HUDEP-2 (cell line): ENCODE measurements around the gene ERBB4.
"Not testable (repeated sequence)": the region's sequence is repeated elsewhere in the genome, so short reads cannot be mapped to it uniquely, and the experiment has no call there.

Experiments
- DNase-seq, 76 experiments: peaks; one replicate each; lab custom pipeline; 2025; ENCODE audit not compliant: unreplicated experiment in 76 of 76; lab: John Stamatoyannopoulos, UW

ERBB4 gene

DNA sequence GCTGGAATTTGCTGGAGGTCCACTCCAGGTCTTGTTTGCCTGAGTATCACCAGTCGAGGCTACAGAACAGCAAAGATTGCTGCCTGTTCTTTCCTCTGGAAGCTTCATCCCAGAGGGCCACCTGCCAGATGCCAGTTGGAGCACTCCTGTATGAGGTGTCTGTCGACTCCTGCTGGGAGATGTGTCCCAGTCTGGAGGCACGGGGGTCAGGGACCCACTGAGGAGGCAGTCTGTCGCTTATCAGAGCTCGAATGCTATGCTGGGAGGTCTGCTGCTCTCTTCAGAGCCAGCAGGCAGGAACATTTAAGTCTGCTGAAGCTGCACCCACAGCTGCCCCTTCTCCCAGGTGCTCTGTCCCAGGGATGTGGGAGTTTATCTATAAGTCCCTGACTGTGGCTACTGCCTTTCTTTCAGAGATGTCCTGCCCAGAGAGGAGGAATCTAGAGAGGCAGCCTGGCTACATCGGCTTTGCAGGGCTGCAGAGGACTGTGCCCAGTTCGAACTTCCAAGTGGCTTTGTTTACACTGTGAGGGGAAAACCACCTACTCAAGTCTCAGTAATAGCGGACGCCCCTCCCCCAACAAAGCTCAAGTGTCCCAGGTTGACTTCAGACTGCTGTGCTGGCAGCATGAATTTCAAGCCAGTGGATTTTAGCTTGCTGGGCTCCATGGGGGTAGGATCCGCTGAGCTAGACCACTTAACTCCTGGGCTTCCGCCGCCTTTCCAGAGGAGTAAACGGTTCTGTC, 301.1 kb downstream of the ERBB4 start:
- no peak for DNase-seq

DNA sequence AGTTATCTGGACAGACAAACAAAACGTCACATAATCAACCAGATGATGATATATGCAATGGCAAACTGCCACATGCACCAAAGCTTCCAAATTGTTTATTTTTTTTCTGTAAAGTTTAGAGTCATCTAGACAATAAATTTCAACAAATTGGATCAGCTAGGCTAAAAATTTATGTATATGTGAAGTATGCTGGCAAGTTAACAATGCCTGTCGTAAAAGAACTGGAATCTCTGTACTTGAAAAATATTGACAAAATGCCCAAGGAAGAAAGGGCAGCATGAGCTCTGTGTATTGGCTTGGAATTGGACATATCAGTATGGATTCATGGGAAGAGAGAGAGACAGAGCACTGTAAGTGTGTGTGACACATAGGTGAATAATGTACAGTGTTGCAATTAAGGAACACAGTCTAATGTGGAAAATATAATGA, 309.8 kb downstream of the ERBB4 start:
- no peak for DNase-seq

DNA sequence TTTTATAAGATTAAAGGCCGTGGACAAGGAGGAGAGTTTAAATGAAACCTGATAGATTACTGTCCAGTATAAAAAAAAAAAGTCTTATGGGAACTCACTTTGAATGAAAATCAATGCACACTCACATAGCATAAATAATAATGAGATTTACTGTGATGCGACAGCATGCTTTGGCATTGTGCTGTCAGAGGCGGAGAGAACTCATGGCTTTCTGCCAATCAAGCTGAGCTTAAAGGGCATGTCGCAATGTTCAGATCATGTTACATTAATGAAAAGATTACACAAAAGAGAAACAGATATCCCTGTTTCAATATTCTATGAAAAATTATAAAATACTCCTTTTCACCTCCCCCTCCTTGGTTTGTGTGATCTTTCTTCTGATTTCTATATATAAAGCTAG, 310.8 kb downstream of the ERBB4 start:
- peak in 3 of 76 experiments; percentile 2 to 34 (median 14) for DNase-seq

DNA sequence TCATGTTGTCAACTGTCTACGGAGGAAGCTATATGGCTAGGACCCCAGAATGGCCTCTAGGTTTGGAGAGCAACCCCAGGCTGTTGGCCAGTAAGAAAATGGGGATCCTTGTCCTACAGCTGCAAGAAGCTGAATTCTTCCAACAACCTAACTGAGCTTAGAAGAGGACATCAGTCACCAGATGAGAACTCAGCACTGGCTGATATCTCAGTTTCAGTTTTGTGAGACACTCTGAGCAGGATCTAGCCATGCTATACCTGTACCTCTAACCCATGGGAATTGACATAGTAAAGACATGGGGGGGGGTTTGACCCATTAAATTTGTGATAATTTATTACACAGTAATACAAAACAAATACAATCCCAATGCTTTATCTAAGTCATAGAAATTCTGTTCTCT, 312.5 kb downstream of the ERBB4 start:
- no peak for DNase-seq

DNA sequence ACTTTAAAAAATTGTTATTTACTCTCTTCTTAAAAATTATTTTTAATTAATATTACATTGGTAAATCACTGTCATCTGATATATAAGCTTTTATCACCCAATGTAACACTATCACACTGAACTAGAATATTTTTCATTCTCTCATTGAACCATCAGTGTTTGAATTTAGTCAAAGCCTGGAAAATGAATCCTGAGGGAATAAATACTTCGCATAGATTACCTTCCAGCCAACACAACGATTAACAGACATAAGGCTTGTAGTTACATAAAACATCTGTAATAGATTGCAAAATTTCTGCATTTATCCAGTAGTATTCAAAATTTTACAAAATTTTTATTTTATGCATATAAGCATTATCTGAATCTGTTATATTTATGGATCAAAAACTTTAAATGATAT, 314.9 kb downstream of the ERBB4 start:
- DNase-seq = no peak

DNA sequence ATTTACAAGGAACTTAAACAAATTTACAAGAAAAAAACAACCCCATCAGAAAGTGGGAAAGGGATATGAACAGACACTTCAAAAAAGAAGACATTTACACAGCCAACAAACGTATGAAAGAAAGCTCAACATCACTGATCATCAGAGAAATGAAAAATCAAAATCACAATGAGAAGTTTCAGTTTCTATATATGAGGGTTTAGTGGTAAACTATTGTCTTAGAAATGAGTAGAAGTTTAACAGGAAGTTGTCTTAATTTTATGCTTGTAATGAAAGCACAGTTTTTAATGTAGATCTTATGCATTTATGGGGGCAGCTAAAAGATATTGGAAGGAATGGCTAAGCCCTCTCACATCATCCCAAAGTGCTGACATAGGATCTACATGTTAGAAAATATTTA, 325.4 kb downstream of the ERBB4 start:
- no peak for DNase-seq

DNA sequence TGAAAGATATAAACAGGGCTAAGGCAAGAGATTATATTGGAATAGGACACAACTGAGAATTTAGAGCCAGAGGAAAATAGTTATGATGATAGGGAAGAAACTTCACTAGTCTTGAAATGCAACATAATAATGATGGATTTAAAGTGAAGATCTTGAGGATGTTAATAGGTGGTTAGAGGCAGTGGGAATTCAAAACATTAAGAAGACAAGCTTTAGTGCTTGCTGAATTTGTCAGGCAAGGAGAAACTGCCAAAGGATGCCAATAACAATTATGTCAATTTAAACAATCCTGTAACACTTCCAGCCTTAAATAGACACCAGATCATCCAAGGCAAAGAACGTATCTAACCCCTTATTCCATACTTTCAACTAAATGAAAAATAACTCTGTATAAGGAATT, 330.1 kb downstream of the ERBB4 start:
- no peak for DNase-seq

DNA sequence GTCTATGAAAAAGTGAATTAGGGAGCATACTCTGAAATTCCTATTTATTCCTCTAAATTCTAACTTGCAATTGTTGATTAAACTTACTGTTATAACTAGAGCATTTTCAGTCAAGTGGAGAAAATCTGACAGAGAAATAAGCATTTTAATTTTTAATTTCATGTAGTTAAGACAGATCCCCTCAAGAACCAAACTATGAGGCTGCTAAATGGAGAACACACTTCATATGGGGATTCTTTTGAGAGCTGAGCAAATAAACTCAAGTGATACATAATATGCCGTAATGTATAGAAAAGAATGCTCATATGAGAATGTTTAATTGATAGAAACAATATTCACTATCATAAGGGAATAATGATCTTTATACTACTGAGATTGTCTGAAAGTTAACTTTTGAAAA, 340.8 kb downstream of the ERBB4 start:
- no peak for DNase-seq

DNA sequence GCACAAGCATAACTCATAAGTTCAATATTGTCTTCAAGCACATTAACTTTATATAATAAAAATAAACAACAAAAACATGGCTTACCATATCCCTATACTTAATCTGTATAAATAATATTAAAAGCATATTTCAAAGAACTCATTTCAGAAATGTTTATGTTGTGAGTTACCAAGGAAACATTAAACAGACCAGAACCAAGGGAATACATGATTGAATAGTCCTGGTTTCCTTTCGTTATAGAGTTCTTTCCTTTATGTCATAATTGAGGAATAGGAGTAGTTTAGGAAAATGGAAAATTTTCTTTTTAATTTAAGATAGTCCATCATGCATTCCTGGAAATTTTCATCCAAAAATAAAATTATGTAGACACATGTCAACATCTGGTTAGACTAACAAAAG, 343.0 kb downstream of the ERBB4 start:
- DNase-seq = no peak

DNA sequence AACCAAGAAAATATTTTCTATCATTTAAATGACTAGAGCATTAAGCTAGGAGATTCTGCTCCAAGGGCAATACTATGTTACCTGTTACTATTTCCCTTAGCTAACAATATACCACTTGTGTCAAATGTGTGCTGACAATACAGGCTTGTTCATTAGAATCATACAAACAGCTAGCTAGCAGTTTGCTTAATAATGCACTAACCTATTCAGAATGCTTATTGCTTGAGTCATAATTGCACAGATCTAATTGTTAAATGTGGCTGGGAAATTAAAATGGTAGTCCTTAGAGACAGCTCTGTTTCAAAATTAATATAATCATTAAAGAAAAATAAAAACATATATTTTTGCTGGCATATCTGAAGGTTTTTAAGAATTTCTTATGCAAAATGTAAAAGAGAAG, 344.2 kb downstream of the ERBB4 start:
- no peak for DNase-seq

DNA sequence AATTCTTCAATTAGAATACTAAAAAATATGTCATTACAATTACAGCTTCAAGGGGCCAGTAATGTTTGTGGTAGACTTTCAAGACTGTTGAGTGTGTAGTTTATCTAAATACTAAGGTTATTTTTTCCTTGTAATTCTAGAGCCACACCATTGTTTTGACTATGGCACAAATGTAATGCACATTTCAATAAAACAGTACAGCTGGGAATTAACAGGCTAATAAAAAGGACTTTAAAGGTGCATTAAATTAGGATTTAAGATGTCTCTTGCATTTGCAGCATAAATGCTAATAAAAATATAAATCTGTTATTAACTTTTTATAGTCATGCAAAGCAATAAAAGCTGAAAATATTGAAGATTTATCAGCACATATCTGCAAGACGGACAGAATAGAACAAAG, 344.8 kb downstream of the ERBB4 start:
- no peak for DNase-seq

DNA sequence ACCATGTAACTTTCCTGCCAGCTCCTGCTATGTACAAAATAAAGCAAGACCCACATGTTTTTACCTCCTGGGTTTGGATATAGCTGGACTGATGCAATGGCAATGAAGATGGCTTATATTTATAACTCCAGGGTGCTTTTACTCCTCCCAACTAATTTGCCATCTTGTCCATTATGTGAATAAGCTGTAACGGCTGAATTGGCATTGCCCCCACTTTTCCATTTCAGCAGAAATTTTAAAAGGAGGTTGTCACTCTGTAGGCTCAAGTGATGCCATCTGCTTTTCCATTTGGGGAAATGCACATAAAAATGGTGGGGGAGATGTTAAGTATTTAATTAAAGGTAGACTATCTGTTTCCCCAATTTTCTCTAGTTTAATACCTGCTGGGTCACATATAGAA, 345.5 kb downstream of the ERBB4 start:
- no peak for DNase-seq

DNA sequence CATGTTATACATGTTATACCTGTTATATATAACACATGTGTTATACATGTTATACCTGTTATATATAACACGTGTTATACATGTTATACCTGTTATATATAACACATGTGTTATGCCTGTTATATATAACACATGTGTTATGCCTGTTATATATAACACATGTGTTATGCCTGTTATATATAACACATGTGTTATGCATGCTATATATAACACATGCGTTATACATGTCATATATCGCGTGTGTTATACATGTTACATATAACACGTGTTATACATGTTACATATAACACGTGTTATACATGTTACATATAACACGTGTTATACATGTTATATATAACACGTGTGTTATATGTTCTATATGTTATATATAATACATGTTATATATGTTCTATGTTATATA, 347.2 kb downstream of the ERBB4 start:
- DNase-seq = not testable (repeated sequence)

DNA sequence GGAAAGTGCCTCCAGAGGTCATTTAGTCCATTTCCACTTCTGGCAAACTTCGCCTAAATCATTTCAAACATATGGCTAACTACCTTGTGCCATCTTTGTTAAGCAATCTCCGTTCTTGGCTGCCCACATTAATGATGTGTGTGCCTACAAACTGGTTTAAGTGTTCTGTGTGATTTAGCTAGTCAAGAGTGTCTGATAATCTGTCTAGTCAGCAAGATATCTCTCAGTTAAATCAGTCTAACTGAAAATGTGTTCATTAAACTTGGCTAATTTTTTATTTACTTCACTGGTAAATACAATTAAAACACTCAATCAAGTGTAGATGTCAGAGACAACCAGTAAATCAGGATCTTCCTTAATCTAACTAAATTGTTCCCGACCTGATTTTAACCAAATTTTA, 352.4 kb downstream of the ERBB4 start:
- no peak for DNase-seq

DNA sequence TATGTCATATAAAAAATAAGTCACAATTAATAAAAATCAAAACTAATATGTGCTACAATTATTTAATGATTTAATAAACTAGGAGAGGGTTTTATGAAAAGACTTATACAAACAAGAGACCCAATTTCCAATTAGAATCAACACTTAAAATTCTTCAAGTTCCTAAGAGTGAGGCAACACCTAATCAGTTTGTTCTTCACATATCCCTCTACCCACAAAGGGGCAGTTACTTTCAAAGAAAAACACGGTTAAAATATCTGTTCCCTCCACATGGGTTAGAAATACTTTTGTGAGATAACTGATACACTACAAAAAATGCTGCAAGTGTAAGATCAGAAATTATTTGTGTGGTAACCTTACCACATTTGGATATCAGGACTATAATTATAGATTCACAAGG, 357.0 kb downstream of the ERBB4 start:
- DNase-seq = no peak

DNA sequence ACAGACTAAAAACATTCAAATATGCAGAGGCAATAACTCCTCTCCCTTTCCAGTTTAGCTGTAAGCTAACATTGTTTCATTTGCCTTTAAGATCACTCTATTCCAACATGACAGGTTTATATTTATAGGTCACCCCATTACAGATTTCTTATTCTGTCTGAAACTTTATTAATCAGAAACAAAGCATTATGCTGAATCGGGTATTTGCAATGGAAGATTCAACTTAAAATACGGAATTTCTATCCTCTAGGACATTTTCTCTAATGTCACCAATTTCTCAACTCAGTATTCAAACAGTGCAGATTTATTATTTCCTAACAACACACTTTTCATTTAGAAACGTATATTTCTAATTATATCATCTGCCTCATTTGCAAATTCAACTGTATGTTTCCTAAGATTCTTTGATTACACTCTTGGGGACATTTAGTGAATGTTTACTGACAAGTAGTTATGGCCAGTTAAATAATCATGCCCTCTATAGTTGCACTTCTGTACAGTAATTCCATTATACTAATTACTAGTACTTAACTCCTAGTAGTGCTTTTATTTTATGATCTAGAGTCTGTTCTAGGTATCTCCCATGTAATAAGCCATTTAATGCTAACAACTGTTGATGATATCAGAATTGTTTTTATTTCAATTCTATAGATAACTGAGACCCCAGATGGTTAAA, 358.1 kb downstream of the ERBB4 start:
- no peak for DNase-seq

DNA sequence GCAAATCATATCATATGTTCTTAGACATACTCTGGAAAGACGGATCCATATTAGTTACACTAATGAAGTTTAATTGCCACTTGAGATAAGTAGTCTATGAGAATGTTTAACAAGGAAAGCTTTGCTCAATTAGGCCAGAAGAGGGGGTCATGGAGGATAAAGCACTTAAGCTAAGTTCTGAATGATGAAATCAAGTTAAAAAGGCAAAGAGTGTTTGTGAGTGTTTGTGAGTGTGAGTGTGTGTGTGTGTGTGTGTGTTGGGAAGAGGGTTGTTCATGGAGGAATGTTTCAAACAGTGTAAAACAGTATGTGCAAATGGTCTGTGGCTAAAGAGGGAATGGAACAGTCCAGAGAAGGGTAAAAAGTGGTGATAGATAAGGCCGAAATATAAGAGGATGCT, 360.9 kb downstream of the ERBB4 start:
- no peak for DNase-seq

DNA sequence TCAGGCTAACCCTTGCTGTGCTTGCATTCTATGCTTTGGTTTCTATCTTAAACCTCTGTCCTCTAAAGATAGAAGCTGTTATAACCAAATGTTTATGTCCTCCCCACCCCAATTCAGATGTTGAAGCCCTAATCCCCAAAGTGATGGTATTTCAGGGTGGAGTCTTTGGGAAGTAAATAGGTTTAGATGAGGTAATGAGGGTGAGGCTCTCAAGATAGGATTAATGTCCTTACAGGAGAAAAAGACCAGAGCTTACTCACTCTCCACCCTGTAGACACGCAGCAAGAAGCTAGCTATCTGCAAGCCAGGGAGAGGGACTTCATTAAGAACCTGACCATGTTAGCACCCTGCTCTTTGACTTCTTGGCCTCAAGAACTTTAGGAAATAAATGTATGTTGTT, 362.5 kb downstream of the ERBB4 start:
- DNase-seq = no peak

DNA sequence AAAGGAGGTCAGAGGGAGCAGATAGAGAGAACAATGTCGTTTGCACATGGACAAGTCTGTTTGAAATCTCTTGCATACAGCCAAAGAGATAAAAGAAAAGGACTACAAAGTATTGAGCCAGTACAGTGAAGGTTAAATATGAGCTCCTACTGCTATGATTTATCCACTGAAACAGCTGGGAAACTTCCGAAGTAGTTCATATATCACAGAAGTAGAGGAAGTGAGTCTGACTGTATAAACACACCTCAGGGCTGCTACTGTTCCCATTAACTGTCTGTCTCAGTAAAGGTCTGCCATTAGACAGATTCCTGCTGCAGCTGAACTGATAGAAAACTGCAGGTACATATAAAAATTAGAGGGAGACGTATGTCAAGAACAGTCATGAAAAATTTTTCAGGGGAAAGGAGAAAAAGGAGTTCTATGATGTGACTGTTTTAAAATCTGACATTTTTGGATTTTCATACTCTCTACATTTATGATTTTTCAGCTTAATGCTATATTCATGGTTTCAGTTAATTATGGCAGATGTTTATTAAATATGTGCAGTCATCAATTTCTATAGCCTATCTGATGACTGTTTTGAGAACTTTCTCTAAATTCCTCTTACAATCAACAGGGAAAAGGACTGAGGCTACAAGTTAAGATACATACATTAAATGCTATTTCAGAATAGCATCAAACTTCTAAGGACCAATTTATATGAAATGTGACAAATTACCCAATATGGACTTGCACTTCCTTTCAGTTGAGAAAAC, 364.7 kb downstream of the ERBB4 start:
- no peak for DNase-seq

DNA sequence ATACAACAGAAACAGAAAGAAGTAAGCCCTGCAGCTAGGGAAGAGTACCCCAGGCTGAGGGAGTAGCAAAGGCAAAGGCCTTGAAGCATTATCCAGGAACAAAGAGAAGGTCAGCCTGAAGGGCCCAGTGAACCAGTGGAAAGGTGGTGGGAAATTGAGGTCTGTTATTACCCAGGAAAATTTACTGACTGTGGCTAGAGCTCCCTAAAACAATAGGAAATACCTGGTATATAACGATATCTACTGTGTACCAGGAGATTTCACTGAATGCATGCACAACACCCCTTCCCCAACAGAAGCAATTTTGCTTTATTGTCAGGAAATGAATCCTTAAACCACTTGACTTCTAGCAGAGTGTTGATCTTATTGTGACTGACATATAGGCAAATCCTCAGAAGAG, 365.3 kb downstream of the ERBB4 start:
- DNase-seq = no peak

DNA sequence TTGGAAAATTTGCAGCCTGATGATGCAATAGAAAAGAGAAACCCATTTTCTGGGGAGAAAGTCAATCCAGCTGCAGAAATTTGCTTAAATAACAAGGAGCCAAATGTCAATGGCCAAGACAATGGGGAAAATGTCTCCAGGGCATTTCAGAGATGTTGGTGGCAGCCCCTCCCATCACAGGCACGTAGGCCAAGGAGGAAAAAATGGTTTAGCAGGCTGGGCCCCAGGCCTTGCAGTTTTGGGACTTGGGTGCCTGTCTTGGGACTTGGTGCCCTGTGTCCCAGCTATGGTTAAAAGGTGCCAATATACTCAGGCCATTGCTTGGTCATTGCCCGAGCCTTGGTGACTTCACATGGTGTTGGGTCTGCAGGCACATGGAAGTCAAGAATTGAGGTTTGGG, 368.2 kb downstream of the ERBB4 start:
- DNase-seq = no peak

DNA sequence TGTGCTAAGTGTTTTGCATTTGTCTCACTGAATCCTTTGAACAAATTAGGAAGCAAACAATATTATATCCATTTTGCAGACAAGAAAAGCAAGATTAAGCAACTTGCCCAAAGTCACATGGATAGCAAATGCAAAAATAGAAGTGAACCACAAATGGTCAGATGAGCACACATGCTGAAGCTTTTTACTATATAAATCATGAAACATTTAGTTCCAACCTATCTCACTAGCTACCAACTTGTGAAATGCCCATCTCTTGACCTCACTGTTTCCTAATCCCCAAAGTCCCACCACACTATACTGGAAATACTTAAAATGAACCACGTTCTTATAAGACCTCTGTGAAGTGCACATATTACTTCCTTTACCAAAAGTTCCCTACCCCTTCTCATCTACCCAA, 380.5 kb downstream of the ERBB4 start:
- no peak for DNase-seq
